ENCODE data around the gene MYT1.

The MYT1 gene

DNA sequence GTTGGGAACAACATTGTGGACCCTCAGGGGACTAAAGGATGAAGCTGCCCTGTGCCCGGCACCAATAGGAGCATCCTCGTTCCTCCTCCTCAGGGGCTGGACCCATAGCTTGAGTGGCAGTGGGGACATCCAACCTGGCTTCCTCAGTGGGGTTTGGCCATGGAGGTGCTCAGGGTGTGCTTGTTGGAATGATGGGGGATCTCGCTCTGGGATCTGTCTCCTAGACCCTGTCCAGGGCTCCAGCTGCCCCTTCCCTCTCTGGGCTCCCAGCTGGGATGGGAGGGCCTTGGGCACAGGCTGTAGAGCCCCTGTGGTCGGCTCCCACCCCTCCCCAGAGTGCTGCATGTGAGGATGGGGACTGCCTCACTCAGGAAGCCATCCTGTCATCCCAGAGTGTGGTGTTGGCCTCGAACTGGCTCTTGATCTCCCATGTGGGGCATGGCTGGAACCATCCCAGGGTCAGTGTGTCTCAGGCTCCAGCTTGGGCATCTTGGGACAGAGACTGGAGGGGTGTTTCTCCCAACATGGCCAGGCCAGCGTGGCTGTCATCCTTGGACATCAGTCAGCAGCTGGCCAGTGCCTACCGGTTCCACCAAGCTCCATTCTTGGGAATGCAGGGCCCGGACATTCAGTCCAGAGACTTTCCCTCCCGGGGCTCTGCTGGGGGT, 9.5 kb upstream of the MYT1 start:
- H3K9me3 ChIP-seq (ENCODE audit: control insufficient read depth, low read length): no peaks in the 10 kb centered on the region
- no peak overlapping the region for H3K4me2 ChIP-seq (ENCODE audit: low read length)
- H3K27ac ChIP-seq: peak overlapping the region; percentile 68
- no peak overlapping the region for H3K4me3 ChIP-seq (ENCODE audit: low read depth, low read length)
- TF ChIP-seq, protein P1, sequence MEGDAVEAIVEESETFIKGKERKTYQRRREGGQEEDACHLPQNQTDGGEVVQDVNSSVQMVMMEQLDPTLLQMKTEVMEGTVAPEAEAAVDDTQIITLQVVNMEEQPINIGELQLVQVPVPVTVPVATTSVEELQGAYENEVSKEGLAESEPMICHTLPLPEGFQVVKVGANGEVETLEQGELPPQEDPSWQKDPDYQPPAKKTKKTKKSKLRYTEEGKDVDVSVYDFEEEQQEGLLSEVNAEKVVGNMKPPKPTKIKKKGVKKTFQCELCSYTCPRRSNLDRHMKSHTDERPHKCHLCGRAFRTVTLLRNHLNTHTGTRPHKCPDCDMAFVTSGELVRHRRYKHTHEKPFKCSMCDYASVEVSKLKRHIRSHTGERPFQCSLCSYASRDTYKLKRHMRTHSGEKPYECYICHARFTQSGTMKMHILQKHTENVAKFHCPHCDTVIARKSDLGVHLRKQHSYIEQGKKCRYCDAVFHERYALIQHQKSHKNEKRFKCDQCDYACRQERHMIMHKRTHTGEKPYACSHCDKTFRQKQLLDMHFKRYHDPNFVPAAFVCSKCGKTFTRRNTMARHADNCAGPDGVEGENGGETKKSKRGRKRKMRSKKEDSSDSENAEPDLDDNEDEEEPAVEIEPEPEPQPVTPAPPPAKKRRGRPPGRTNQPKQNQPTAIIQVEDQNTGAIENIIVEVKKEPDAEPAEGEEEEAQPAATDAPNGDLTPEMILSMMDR (IDR thresholded peaks at IDR 0.05): no peak
- H3K9ac ChIP-seq: no peak overlapping the region
- H3K27me3 ChIP-seq (ENCODE audit: control insufficient read depth, insufficient read depth, low read length): no peaks in the 10 kb centered on the region
- peaks cover 25% of the 10 kb centered on the region for H3K4me1 ChIP-seq
- H3K79me2 ChIP-seq: peaks cover 27% of the 10 kb centered on the region
- H3K36me3 ChIP-seq (ENCODE audit: control insufficient read depth, insufficient read depth, low read length): no peaks in the 10 kb centered on the region
- no peak overlapping the region for H2AFZ ChIP-seq

DNA sequence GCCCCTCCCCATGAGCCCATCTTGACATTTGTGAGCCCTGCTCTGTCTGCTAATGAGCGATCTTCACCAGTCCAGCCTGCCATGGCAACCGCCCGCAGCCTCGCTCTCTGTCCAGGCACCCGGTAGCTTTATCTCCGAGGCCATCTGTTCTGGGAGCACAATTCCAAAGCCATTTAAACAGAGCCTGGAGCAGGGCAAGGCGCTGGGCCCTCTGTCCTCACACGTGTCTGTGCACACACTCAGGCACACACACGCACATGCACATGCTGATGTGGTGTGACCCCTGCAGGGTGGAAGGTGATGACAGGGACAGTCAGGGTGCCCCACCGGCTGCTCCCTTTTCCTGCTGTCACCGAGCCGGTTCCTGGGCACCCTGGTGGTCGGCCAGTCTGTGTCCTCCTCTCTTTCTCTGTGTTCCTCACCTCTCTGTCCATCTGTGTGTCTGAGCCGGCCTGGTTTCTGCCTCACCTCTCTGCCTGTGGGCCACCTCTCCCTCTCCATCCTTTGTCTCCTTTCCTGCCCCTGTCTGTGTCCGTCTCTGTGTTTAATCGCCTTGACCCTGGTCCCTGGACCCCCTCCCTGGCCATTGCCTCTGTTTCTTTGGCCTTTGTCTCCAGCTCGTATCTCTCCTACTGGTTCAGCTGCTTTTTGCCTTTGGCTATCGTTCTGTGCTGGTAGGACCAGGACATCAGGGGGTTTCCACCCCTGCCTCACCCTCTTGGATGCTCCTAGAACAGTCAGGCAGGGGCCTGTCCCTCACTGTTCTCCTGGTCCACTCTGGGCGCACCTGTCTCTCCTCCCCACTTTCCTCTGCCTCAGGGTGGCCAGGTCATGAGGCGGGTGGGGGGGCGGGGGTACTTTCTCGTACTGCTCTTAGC, 8.8 kb upstream of the MYT1 start:
- peak overlapping the region; percentile 68 for H3K27ac ChIP-seq
- H3K9ac ChIP-seq: no peak overlapping the region
- peaks cover 27% of the 10 kb centered on the region for H3K79me2 ChIP-seq
- H3K9me3 ChIP-seq (ENCODE audit: control insufficient read depth, low read length): no peaks in the 10 kb centered on the region
- peak overlapping the region; percentile 50 for H2AFZ ChIP-seq
- TF ChIP-seq, protein P1 (IDR thresholded peaks at IDR 0.05): no peak
- no peaks in the 10 kb centered on the region for H3K27me3 ChIP-seq (ENCODE audit: control insufficient read depth, insufficient read depth, low read length)
- H3K4me1 ChIP-seq: peaks cover 25% of the 10 kb centered on the region
- H3K36me3 ChIP-seq (ENCODE audit: control insufficient read depth, insufficient read depth, low read length): no peaks in the 10 kb centered on the region
- no peak overlapping the region for H3K4me3 ChIP-seq (ENCODE audit: low read depth, low read length)
- H3K4me2 ChIP-seq (ENCODE audit: low read length): no peak overlapping the region

DNA sequence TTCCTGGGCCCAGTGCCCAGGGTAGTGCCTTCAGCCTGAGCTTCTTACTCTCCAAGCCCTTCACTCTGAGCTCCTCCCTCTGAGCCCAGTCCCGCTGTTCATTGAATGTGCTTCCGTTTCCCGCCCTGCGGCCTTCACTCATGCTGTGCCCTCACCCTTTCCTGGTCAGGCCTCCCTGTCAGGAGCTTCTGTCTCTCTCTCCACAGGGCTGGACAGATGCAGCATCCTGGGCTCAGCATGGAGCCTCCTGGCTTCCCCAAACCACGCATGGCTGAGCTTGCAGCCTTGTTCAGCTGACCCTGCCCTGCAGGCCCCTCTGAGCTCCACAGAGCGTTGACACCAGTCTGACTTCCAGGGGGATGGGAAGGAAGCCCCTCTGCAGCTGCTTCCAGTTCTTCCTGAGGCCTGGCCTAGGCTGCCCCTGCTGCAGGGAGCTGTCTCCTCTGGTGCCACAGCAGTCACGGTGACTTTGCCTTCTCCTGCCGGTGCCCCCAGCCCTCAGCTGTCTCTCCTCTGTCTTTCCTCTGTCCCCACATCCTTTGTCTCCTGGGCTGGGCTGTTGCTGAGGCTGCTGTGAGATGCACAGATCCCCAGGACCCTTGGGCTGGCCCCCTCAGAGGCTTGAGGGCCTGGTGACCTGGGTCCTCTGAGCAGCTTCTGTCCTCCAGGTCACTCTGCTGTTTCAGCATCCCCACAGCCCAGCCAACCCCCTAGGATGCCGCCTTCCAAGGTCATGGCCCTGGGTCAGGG, 7.9 kb upstream of the MYT1 start:
- Histone ChIP-seq H3K27me3 (ENCODE audit: control insufficient read depth, insufficient read depth, low read length) (no peaks in the 10 kb centered on the region), H2AFZ (no peak overlapping the region), H3K27ac (no peak overlapping the region), H3K4me3 (ENCODE audit: low read depth, low read length) (no peak overlapping the region), H3K36me3 (ENCODE audit: control insufficient read depth, insufficient read depth, low read length) (no peaks in the 10 kb centered on the region), H3K4me2 (ENCODE audit: low read length) (no peak overlapping the region), H3K79me2 (peaks cover 25% of the 10 kb centered on the region), H3K9ac (no peak overlapping the region), H3K4me1 (peaks cover 25% of the 10 kb centered on the region), H3K9me3 (ENCODE audit: control insufficient read depth, low read length) (no peaks in the 10 kb centered on the region)
- TF ChIP-seq, protein P1 (IDR thresholded peaks at IDR 0.05): no peak

DNA sequence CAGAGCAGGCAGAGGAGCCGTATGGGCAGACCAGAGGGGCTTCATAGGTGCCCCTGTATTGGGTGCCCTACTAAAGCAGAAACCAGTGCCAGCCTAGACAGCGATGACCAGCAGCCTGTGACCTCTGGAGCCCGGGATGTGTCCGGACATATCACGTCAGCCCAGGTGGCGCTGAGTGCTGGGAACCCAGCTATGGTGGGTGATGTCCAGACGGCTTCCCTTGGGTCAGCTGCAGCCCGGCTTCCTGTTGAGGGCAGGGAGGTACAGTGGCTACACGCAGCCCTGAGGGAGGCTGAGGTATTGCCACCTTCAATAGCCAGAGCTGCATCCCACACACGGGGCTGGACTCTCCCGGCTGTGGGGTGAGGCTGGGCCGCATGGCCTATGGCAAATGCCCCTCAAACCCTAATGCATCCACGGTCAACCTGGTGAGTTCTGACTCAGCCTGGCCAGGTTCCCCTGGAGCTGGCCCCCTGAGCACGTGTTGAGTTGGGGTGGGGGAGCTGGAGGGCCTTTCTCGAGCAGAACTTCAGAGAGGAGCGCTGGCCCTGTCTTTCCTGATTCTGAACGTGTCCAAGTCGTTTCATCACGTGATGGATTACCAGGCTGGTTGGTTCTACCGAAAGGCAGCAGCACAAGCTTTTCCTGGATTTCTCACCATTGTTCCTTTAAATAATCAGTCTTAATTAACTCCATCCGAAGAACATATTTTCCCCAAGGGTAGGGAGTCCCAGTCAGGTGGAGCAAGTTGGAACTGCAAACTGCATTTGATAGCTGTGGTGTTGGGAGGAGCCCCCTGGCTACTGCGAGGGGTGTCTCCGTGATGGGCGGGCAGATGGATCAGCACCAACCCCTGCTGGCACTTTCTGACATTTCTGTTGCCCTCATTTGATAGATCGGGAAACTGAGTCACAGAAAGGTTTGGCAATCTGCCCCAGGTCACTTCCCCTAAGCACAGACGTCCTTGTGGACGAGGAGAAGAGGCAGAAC, 7.1 kb upstream of the MYT1 start:
- H3K9ac ChIP-seq: no peak overlapping the region
- no peaks in the 10 kb centered on the region for H3K36me3 ChIP-seq (ENCODE audit: control insufficient read depth, insufficient read depth, low read length)
- no peak overlapping the region for H2AFZ ChIP-seq
- H3K9me3 ChIP-seq (ENCODE audit: control insufficient read depth, low read length): no peaks in the 10 kb centered on the region
- no peak overlapping the region for H3K27ac ChIP-seq
- TF ChIP-seq, protein P1 (IDR thresholded peaks at IDR 0.05): no peak
- H3K4me3 ChIP-seq (ENCODE audit: low read depth, low read length): no peak overlapping the region
- H3K79me2 ChIP-seq: peaks cover 22% of the 10 kb centered on the region
- H3K4me2 ChIP-seq (ENCODE audit: low read length): no peak overlapping the region
- H3K4me1 ChIP-seq: peaks cover 25% of the 10 kb centered on the region
- no peaks in the 10 kb centered on the region for H3K27me3 ChIP-seq (ENCODE audit: control insufficient read depth, insufficient read depth, low read length)
